Transverse colon (tissue), 4 donors: ENCODE data around the gene SPEN. TPM values are rescaled to one million over a fixed set of nuclear protein-coding genes. Genes with fewer than 3 reads are reported as not detected.

Source experiments
- DNase-seq: peaks from one replicate; pipeline ENCODE4 v3.0.0-alpha.2; 2019
- H3K27ac ChIP-seq, 4 donors: fragments of 200-600 bp; sonication (generic); 2 replicates each; pipeline ENCODE4 v1.5.1; 2016 to 2018; ENCODE audit warnings: inconsistent platforms in 4 of 4
- H3K27me3 ChIP-seq: fragments of 200-600 bp; sonication (generic); 2 replicates; pipeline ENCODE4 v1.5.1; 2017; ENCODE audit warnings: inconsistent platforms
- H3K36me3 ChIP-seq, 4 donors: fragments of 200-600 bp; sonication (generic); 2 replicates each; pipeline ENCODE4 v1.5.1; 2017 to 2019; ENCODE audit warnings: inconsistent platforms in 4 of 4
- H3K4me1 ChIP-seq, 4 donors: fragments of 200-600 bp; sonication (generic); 2 replicates each; pipeline ENCODE4 v1.5.1; 2017 to 2020; ENCODE audit warnings: inconsistent platforms in 4 of 4
- H3K4me3 ChIP-seq, 4 donors: fragments of 200-600 bp; sonication (generic); 1 replicate in 1 of 4; 2 replicates in 3 of 4; pipeline versions ENCODE4 v1.5.1 to v1.6.1; 2017 to 2019; ENCODE audit warnings: inconsistent platforms in 4 of 4
- H3K9me3 ChIP-seq, 2 donors: fragments of 200-600 bp; sonication (generic); 2 replicates each; pipeline ENCODE4 v1.5.1; 2017 to 2019; ENCODE audit warnings: inconsistent platforms in 2 of 2
- EP300 ChIP-seq: sonication (generic); formaldehyde crosslinking; IDR thresholded peaks from one replicate; pipeline ENCODE4 v1.6.1; 2017; ENCODE audit warnings: antibody characterized with exemption, low read depth
- POLR2A ChIP-seq: fragments of 450-650 bp; IDR thresholded peaks from one replicate; pipeline ENCODE4 v1.6.1; 2016; ENCODE audit warnings: antibody characterized with exemption, mild to moderate bottlenecking, moderate library complexity
- POLR2AphosphoS5 ChIP-seq, 3 donors: sonication (generic); formaldehyde crosslinking; IDR thresholded peaks; one replicate each; pipeline ENCODE4 v1.6.1; 2016; ENCODE audit warnings: antibody characterized with exemption in 3 of 3
- WGBS, 2 donors: methylation state at CpG; one replicate each; pipeline ENCODE4 v1.1.5; 2018; ENCODE audit warnings: low coverage in 1 of 2; 5-methylcytosine and 5-hydroxymethylcytosine counted together
- in situ Hi-C, 4 donors: fragments of 200-750 bp; cut with MboI; loops; one replicate each; pipeline versions ENCODE4 v1.15.0 to v1.15.1; 2017; ENCODE audit warnings: low sequenced_read_pairs in 3 of 4, low pct_ligation_motif_present in 1 of 4, low pct_unique_long_range_greater_than_20kb in 1 of 4
- intact Hi-C: fragments of 100-400 bp; cut with DNase I; formaldehyde crosslinking; loops from one replicate; pipeline ENCODE4 v1.15.1; 2023; ENCODE audit warnings: low total_unique reads
- total RNA-seq, 4 donors: library from RNA; depleted of rRNA; stranded (reverse); fragments of >200 nt; gene quantifications; one replicate each; pipeline ENCODE4 v1.1.0, GENCODE V29; 2016
- TF ChIP-seq, protein P1 (sequence below), 5 experiments: fragments of 200-600 bp in 3 of 5; fragments of 450-650 bp in 2 of 5; sonication (generic) in 3 of 5; IDR thresholded peaks; 1 replicate in 2 of 5; 2 replicates in 3 of 5; pipeline ENCODE4 v1.5.1; 2016 to 2017; ENCODE audit warnings: antibody characterized with exemption in 5 of 5, inconsistent platforms in 3 of 5, mild to moderate bottlenecking in 2 of 5, moderate library complexity in 1 of 5

Gene SPEN, protein sequence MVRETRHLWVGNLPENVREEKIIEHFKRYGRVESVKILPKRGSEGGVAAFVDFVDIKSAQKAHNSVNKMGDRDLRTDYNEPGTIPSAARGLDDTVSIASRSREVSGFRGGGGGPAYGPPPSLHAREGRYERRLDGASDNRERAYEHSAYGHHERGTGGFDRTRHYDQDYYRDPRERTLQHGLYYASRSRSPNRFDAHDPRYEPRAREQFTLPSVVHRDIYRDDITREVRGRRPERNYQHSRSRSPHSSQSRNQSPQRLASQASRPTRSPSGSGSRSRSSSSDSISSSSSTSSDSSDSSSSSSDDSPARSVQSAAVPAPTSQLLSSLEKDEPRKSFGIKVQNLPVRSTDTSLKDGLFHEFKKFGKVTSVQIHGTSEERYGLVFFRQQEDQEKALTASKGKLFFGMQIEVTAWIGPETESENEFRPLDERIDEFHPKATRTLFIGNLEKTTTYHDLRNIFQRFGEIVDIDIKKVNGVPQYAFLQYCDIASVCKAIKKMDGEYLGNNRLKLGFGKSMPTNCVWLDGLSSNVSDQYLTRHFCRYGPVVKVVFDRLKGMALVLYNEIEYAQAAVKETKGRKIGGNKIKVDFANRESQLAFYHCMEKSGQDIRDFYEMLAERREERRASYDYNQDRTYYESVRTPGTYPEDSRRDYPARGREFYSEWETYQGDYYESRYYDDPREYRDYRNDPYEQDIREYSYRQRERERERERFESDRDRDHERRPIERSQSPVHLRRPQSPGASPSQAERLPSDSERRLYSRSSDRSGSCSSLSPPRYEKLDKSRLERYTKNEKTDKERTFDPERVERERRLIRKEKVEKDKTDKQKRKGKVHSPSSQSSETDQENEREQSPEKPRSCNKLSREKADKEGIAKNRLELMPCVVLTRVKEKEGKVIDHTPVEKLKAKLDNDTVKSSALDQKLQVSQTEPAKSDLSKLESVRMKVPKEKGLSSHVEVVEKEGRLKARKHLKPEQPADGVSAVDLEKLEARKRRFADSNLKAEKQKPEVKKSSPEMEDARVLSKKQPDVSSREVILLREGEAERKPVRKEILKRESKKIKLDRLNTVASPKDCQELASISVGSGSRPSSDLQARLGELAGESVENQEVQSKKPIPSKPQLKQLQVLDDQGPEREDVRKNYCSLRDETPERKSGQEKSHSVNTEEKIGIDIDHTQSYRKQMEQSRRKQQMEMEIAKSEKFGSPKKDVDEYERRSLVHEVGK (N-terminal part only)
- total RNA-seq, result 10 to 100 TPM; 28.4 to 81.9 (median 42.6) TPM

DNA sequence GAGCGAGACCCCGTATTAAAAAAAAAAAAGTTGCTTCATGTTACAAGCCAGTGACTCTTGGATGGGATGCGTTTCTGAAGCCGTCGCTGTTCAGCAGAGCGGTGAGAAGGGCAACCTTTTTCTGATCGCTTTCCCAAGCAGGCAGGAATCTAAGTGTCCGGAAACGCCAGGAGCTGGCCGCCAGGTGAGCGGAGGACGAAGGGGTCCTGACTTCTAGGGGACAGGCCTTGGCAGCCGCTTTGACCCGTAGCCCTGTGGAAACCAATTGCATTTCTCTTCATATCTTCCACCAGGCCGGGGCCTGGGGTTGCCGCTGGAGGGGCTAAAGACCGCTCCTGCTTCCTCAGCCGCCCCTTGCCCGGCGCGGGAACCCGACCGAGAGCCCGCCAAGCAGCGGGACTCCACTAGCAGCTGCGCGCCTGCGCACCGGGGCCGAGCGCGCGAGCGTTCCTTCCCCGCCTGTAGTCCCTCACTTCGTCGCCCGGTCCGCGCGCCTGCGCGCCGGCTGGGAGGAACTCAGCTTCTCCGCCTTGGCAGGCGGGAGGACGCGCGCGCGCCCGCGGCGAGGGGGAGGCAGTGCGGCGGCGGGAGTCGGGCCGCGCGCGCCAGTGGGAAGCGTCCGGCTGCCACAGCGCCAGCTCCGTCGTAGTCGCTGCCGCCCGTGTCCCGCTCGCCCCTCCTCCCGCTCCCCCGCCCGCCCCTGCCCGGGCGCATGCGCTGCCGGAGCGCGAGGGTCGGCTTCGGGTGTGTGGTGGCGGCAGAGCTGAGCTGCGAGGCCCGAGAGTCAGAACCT, at the start of gene SPEN:
Gene SPEN, plus strand, starts transcription at position 608 of the 793 bp plus-strand sequence. CDS start 361 bp downstream, outside the sequence.
- H3K27me3 ChIP-seq, result no peaks in the 10 kb centered on the region
- H3K9me3 ChIP-seq, result no peaks in the 10 kb centered on the region
- H3K4me1 ChIP-seq, result peaks cover 8 to 58% (median 33%) of the 10 kb centered on the region in 4 donors
- 0% methylated on average over 2 to 39 of the region's 86 CpGs for whole genome bisulfite sequencing, 2 donors
- peak; percentile 98 for DNase-seq
- in situ Hi-C loops (no loop called here), intact Hi-C loops (no loop called here)
- H3K36me3 ChIP-seq, result no peaks in the 10 kb centered on the region
- H3K27ac ChIP-seq, result peak within 1 kb of the TSS; percentile 94 to 99 (median 98)
- TF ChIP-seq POLR2AphosphoS5 (IDR thresholded peaks at IDR 0.05) (peak; percentile 86 to 92 (median 88)), EP300 (no peak), POLR2A (peak; percentile 92)
- TF ChIP-seq, protein P1, sequence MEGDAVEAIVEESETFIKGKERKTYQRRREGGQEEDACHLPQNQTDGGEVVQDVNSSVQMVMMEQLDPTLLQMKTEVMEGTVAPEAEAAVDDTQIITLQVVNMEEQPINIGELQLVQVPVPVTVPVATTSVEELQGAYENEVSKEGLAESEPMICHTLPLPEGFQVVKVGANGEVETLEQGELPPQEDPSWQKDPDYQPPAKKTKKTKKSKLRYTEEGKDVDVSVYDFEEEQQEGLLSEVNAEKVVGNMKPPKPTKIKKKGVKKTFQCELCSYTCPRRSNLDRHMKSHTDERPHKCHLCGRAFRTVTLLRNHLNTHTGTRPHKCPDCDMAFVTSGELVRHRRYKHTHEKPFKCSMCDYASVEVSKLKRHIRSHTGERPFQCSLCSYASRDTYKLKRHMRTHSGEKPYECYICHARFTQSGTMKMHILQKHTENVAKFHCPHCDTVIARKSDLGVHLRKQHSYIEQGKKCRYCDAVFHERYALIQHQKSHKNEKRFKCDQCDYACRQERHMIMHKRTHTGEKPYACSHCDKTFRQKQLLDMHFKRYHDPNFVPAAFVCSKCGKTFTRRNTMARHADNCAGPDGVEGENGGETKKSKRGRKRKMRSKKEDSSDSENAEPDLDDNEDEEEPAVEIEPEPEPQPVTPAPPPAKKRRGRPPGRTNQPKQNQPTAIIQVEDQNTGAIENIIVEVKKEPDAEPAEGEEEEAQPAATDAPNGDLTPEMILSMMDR (IDR thresholded peaks at IDR 0.05), result peak in 2 of 5 experiments; percentile 44 to 55
- peak within 1 kb of the TSS; percentile 61 to 98 (median 75) for H3K4me3 ChIP-seq

DNA sequence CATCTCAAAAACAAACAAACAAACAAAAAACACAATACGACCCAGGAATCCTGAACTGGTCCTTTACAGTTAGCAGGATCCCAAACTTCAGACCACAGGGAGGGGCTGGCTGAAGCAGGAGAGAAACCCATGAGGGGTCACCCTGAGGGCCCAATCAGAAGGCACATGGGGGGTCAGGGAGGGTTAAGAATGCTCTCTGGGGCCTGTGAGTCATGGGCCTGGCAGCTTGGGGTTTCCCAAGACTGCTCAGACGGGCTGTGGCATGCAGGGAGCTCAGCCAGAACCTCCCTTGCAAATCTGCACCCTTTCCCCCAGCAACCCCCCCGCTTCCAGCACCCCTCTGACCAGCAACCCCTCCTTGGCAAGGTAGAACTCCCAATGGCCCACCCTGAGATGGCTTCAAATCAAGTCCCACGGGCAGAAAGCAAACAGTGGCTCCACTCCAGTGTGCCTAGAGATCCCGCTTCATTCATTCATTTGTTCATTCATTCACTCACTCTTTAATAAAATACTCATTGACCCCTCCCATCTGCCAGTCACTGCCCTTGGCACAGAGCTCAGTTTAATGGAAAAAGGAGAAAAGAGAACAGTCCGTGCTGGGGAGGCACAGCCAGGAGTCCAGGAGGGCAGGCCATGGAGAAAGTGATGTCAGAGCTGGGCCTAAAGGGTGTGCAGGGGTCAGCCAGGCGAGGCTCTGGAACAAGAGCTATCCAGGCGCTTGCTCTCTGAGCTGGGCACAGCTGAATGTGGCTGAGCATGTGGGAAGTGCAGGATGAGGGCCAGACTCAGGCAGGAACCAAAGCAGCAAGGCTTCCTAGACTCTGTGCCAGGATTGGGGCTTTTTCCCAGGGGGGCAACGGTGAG, 48.3 kb upstream of the SPEN start:
- in situ Hi-C loops (no loop called here), intact Hi-C loops (loop anchor here (10.0 kb wide), 1 partner anchor 256 kb away; no protein-coding TSS in a partner anchor)
- peaks cover 14 to 63% (median 54%) of the 10 kb centered on the region in 4 donors for H3K4me1 ChIP-seq
- DNase-seq, result peak; percentile 59
- H3K4me3 ChIP-seq, result peak overlapping the region in 1 of 4 donors; percentile 24
- no peaks in the 10 kb centered on the region for H3K36me3 ChIP-seq
- H3K9me3 ChIP-seq, result no peaks in the 10 kb centered on the region
- peak overlapping the region; percentile 75 to 82 (median 76) for H3K27ac ChIP-seq
- no peaks in the 10 kb centered on the region for H3K27me3 ChIP-seq
- WGBS, 2 donors, result 31 to 43% methylated on average over 2 to 9 of the region's 9 CpGs
- peak; percentile 59 for TF ChIP-seq POLR2A
- TF ChIP-seq EP300, result peak; percentile 68
- TF ChIP-seq, protein P1 (IDR thresholded peaks at IDR 0.05), result no peak
- TF ChIP-seq POLR2AphosphoS5 (IDR thresholded peaks at IDR 0.05), result peak; percentile 27 to 62 (median 28)

DNA sequence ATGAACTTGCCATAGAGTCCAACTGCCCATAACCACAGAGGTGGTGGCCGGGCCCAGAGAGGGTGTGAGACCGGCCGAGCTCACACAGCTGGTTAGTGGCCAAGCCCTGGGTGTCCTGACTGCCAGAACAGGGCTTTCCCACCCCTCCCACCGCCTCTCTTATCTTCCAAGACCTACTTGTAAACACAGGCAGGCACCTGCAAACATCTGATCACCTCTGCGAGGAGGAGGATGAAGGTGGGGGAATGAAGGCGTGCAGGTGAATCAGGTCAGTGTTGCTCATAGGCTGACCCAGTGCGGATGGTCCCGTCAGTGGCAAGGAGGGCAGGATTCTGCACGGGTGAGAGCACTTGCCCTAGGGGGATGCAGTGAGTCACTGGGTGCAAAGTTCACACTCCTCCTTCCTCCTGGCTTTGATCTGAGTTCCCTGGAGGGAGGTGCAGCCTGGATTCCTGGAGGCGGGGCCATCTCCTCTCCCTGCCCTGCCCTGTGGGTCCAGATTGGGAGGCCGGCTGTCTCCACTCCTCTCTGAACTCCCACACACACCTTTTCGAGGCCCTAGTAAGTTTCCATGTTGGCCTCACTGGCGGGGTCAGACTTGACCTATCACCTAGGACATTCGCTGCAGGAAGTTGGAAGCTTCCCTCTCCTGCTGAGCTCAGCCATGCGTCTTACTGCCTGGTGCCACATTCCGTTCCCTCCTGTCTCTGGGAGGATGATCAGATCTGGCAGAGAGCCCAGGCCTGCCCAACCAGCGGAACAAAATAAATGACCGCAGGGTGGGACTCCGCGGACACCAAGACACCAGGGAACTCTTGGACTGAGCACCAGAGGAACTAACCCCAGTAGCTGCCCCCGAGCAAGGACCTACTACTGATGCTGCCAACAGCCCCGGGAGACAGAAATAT, 47.3 kb upstream of the SPEN start:
- intact Hi-C loops, result loop anchor here (10.0 kb wide), 1 partner anchor 255 kb away; no protein-coding TSS in a partner anchor
- H3K4me1 ChIP-seq, result peaks cover 14 to 57% (median 47%) of the 10 kb centered on the region in 4 donors
- TF ChIP-seq, protein P1 (IDR thresholded peaks at IDR 0.05), result no peak
- TF ChIP-seq EP300, result peak; percentile 12
- peak in 2 of 3 donors; percentile 72 to 87 for TF ChIP-seq POLR2AphosphoS5 (IDR thresholded peaks at IDR 0.05)
- TF ChIP-seq POLR2A, result peak; percentile 56
- no peak overlapping the region for H3K4me3 ChIP-seq
- H3K9me3 ChIP-seq, result no peaks in the 10 kb centered on the region
- peak overlapping the region; percentile 75 to 82 (median 76) for H3K27ac ChIP-seq
- H3K27me3 ChIP-seq, result no peaks in the 10 kb centered on the region
- in situ Hi-C loops, result loop anchor here (10.0 to 25.0 kb wide), 3 partner anchors 112 to 187 kb away; partner anchors contain the start of gene ZBTB17 (in 2 of the 4)
- H3K36me3 ChIP-seq, result no peaks in the 10 kb centered on the region
- peak; percentile 92 for DNase-seq
- WGBS, 2 donors, result 40% methylated on average over 22 of the region's 22 CpGs; no CpG with 5 or more reads in 1 of the 2 donors
